Coronary artery (tissue), 2 donors: Measurements from ENCODE around the gene CHIC2.
"Not testable (repeated sequence)": the region's sequence is repeated elsewhere in the genome, so short reads cannot be mapped to it uniquely, and the experiment has no call there.

Source experiments
- DNase-seq: peaks from one replicate; pipeline ENCODE4 v3.0.0-alpha.2; 2017; ENCODE audit warnings: low spot score
- H3K27ac ChIP-seq, 2 donors: fragments of 200-600 bp; sonication (generic); one replicate each; pipeline ENCODE4 v1.5.1; 2016 to 2019
- H3K4me3 ChIP-seq: fragments of 200-600 bp; sonication (generic); 2 replicates; pipeline ENCODE4 v1.5.1; 2016; ENCODE audit warnings: mild to moderate bottlenecking, moderate library complexity
- TF ChIP-seq, protein P1 (sequence below): fragments of 200-600 bp; sonication (generic); IDR thresholded peaks from one replicate; pipeline ENCODE4 v1.5.1; 2019; ENCODE audit warnings: antibody characterized with exemption

Gene CHIC2

DNA sequence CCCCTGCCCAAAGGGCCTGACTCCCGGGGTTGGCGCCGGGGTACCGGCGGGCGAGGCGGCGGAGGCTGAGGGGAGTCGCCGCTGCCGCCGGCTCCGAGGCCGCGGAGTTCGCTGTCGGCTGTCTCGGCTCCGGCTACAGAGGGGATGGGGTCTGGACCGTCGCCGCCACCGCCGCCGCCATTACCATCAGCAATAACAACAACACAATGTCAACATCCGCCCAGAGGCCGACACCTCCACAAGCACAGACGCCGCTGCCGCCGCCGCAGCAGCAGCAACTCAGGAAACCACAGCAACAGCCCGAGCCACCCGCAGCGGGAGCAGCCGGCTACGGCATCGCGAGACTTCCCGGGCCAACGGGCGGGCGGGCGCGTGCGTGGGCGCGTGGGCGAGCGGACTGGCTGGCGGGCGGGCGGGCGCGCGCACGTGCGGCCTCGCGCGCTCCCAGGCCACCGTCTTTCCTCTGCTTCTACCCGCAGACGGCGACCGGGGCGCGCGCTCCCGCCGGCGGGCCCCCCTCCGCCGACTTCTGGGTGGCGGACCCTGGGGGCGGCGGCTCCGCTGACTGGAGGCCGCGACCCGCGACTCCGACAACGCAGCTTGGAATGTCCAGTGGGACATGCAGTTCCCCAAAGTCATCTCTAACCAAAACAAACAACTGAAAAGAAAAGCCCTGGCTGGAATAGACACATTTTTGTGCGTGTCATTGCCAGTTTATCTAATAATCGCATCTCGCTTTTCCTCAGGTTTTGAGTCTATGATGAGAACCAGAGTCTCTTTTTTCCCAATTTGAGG, at the start of gene CHIC2:
Gene CHIC2 (minus strand): TSS at position 289 of the 795 bp plus-strand sequence. CDS start 305 bp downstream, outside the sequence.
- DNase-seq: peak; percentile 97
- peak within 1 kb of the TSS; percentile 98 for H3K4me3 ChIP-seq
- H3K27ac ChIP-seq: peak within 1 kb of the TSS; percentile 89 to 99
- TF ChIP-seq, protein P1, sequence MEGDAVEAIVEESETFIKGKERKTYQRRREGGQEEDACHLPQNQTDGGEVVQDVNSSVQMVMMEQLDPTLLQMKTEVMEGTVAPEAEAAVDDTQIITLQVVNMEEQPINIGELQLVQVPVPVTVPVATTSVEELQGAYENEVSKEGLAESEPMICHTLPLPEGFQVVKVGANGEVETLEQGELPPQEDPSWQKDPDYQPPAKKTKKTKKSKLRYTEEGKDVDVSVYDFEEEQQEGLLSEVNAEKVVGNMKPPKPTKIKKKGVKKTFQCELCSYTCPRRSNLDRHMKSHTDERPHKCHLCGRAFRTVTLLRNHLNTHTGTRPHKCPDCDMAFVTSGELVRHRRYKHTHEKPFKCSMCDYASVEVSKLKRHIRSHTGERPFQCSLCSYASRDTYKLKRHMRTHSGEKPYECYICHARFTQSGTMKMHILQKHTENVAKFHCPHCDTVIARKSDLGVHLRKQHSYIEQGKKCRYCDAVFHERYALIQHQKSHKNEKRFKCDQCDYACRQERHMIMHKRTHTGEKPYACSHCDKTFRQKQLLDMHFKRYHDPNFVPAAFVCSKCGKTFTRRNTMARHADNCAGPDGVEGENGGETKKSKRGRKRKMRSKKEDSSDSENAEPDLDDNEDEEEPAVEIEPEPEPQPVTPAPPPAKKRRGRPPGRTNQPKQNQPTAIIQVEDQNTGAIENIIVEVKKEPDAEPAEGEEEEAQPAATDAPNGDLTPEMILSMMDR: no peak

DNA sequence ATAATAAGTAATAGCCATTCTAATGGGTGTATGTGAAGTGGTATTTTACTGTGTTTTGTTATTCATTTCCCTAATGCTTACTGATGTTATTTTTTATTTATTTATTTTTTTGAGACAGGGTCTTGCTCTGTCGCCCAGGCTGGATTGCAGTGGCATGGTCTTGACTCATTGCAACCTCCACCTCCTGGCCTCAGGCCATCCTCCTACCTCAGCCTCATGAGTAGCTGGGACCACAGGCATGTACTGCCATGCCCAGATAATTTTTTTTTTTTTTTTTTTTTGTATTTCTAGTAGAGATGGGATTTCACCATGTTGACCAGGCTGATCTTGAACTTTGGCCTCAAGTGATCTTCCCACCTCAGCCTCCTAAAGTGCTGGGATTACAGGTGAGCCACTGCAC, 48.8 kb upstream of the CHIC2 start:
- H3K27ac ChIP-seq, H3K4me3 ChIP-seq: not testable (repeated sequence)

DNA sequence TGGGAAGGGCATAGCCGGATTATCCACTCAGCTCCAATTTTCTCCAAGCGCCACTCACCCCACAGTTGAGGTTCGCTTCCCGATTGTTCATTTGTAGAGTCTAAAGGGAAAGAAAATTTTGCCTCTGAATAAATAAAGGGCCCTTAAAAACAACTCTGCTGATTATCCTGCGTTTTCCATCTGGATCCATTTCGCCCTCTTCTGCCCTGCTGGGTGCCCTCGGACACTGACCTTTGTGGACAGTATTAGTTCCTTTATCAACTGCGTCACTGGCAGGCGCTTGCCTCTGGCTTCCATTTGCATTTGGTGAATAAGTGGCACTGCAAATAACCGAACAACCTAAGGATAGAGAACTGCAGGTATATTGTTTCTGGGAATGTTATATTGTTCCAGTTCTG, 45.6 kb upstream of the CHIC2 start:
- H3K4me3 ChIP-seq: peak overlapping the region; percentile 52
- no peak for DNase-seq
- TF ChIP-seq, protein P1: no peak
- no peak overlapping the region for H3K27ac ChIP-seq

More for the DNA sequence above, 48.8 kb upstream of the CHIC2 start:
- not testable (repeated sequence) for DNase-seq

DNA sequence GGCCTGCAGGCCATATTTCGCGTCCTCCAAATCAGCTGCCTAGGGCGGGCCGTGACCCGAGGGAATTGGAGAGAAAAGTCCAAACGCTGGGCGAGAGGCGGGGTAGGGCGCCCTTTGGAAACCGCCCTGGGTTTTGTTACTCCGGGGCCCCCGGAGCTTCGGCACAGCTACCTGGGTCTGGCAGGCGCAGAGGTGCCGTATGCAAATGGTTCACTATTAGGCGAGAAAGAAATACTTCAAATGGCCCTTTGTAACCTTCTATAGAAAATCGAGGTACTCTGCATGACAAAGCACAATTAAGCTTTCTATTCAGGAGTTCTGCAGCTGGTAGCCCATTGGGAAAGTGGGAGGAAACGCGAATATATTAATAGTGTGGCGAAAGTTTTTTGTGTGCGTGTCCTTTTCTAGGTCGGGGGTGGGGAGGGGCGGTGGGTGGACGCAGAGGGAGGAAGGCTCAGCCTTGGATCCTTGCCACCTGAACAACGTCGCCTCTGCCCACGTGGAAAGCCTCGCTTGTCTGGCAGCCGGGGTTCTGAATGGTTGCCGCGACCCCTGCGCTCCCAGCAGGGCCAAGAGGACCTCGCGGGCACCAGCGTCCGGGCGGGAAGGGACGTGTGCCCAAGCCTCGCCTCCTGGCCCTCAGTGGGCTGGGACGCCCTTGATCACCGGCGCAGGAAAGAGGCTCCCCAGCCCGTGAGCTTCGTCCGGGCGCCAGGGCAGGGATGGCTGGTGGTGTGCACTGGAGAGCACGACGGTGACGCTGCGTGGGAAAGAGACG, 45.0 kb upstream of the CHIC2 start:
- TF ChIP-seq, protein P1: no peak
- Histone ChIP-seq H3K27ac (no peak overlapping the region), H3K4me3 (peak overlapping the region; percentile 52)
- DNase-seq: no peak

DNA sequence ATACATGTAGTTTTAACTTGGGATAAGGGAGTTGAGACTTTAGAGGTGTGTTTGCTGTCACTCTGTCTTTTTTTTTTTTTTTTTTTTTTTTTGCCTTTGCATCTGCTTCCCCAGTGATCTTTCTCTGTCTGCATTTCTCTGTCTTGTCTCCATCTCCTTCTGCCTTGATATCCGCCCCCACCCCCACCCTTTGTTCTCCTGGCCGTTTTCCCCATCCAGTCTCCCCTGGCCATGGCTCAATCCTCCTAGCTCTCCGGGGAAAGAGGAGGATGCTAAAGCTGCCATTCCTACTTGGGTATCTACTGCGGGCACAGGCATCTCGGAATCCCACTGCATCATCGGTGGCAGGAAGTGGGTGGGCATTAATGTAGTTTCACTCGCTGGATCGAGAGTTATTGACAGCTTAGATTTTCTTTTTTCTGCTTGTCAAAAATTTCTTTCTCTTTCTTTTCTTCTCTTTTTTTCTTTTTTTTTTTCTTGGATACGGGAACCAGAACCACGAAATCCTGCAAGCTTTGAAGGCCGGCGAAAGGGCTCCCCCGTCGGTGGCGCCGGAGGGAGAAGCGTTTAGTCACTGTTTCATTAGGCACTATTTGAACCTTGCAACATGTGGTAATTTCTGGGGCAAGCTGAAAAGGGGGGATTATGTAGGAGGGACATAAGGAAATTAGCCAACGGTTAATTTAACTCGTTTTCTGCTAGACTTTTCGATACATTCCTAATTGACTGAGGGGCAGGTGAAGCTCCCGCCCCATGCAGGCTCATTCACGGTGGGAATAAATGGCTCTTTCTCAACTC, 43.7 kb upstream of the CHIC2 start:
- H3K4me3 ChIP-seq: no peak overlapping the region
- DNase-seq: no peak
- TF ChIP-seq, protein P1: no peak
- H3K27ac ChIP-seq: no peak overlapping the region

DNA sequence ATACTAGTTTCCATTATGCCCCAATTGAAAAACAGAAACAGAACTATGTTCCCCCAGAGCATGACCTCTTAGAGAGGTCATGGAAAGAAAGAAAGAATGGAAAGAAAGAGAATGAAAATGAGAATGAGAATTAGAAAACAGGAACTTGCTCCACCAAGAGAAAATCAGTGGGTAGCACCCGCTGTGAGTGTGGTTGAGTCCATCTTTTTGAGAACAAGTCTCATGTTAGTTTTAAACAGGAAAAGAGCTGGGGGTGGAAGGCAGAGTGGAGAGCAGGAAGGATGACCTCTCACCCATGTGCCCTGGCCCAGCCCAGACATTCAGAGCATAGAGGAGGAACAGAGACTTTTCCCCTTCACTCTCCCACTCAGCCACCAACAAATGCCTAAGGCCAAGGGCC, 40.5 kb upstream of the CHIC2 start:
- DNase-seq: no peak
- TF ChIP-seq, protein P1: no peak
- Histone ChIP-seq H3K27ac (no peak overlapping the region), H3K4me3 (no peak overlapping the region)

DNA sequence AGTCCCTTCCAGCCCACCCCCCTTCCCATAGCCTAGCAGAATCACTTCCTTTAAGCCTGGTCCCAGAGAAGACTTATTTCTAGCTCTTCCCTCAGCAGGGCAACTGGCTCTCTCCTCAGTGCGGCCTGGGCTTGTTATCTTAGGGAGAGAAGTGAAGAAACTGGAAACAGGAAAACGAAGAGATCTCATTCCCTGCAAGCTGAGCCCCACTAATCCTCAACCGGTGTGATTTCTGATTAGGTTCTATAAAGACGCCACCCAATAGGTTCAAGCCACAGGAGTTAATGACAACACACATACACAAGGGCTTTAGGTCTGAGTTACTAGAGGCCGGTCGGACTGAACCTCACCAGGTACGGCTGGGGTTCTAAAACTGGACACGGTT, 38.8 kb upstream of the CHIC2 start:
- no peak for DNase-seq
- H3K4me3 ChIP-seq: peak overlapping the region; percentile 51
- TF ChIP-seq, protein P1: no peak
- H3K27ac ChIP-seq: no peak overlapping the region
